ENCODE measurements around the gene TAF10. TPM values are rescaled to one million over a fixed set of nuclear protein-coding genes. Genes with fewer than 3 reads are reported as not detected.
A peak's percentile ranks its signal among the peaks of the same experiment; 100 is the strongest.

TAF10 gene
- total RNA-seq, 2 donors from 2014 or later, result 115 to 215 TPM

DNA sequence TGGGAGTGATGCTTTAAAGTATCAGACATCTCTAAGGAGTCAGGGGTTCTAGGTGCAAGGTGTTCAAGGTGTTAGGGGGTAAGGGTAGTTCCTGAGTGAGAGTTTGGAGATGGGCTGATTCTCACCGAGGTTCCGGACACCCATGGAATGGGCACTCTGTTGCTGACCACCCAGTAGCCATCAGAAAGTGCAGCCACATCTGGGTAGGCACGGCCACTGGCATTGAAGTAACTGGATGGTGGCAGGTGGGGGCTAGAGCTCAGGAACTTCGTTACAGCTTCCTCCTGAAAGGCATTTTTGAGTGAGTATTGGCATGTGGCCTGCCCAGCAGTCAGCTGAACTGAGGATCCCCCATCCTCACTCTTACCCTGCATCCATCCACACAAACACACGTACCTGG, 3.0 kb upstream of the TAF10 start:
- intact Hi-C loops (cut with DNase I), result no loop called here
- Histone ChIP-seq H3K4me3 (no peak overlapping the region), H3K27ac (no peak overlapping the region), H3K9me3 (no peaks in the 10 kb centered on the region), H3K4me1 (peaks cover 39% of the 10 kb centered on the region), H3K36me3 (replicated peaks in 1 of 2; ENCODE audit: insufficient read depth in 1 of 2, low read depth in 2 of 2) (peaks cover 0 to 5% of the 10 kb centered on the region in 2 donors), H3K27me3 (no peaks in the 10 kb centered on the region)
- TF ChIP-seq POLR2A (IDR thresholded peaks at IDR 0.05), result no peak
- TF ChIP-seq, protein P1, sequence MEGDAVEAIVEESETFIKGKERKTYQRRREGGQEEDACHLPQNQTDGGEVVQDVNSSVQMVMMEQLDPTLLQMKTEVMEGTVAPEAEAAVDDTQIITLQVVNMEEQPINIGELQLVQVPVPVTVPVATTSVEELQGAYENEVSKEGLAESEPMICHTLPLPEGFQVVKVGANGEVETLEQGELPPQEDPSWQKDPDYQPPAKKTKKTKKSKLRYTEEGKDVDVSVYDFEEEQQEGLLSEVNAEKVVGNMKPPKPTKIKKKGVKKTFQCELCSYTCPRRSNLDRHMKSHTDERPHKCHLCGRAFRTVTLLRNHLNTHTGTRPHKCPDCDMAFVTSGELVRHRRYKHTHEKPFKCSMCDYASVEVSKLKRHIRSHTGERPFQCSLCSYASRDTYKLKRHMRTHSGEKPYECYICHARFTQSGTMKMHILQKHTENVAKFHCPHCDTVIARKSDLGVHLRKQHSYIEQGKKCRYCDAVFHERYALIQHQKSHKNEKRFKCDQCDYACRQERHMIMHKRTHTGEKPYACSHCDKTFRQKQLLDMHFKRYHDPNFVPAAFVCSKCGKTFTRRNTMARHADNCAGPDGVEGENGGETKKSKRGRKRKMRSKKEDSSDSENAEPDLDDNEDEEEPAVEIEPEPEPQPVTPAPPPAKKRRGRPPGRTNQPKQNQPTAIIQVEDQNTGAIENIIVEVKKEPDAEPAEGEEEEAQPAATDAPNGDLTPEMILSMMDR (IDR thresholded peaks at IDR 0.05), result no peak
- 96 to 99% methylated on average over 3 to 5 of the region's 5 CpGs for WGBS, 2 donors
- ATAC-seq (no peak), DNase-seq (no peak)

DNA sequence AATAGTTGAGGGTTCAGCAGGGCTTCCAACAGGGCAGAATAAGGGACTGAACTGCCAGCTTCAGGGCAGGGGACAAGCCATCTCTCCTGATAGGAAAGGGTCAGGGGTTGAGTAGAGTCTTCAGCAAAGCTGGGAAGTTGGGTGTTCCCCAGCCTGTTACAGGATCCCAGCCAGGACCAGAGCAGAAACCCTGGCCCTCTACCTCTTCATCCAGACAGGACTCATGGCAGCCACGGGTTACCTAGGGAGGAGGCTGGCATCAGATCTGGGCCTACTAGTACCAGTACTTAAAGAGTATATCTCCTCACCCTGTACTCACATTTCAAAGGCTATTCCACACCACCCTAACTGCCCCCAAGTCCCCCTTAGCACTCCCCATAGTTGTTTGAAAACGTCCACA, 2.4 kb upstream of the TAF10 start:
- no peak for DNase-seq
- no peak for TF ChIP-seq POLR2A (IDR thresholded peaks at IDR 0.05)
- TF ChIP-seq, protein P1 (IDR thresholded peaks at IDR 0.05), result no peak
- H3K27me3 ChIP-seq, result no peaks in the 10 kb centered on the region
- no peak for ATAC-seq
- intact Hi-C loops (cut with DNase I), result no loop called here
- WGBS, 2 donors, result 89 to 95% methylated on average over 2 of the region's 2 CpGs
- H3K27ac ChIP-seq, result no peak overlapping the region
- H3K9me3 ChIP-seq, result no peaks in the 10 kb centered on the region
- peaks cover 0 to 11% of the 10 kb centered on the region in 2 donors for H3K36me3 ChIP-seq (replicated peaks in 1 of 2; ENCODE audit: insufficient read depth in 1 of 2, low read depth in 2 of 2)
- no peak overlapping the region for H3K4me3 ChIP-seq
- H3K4me1 ChIP-seq, result peaks cover 34% of the 10 kb centered on the region

DNA sequence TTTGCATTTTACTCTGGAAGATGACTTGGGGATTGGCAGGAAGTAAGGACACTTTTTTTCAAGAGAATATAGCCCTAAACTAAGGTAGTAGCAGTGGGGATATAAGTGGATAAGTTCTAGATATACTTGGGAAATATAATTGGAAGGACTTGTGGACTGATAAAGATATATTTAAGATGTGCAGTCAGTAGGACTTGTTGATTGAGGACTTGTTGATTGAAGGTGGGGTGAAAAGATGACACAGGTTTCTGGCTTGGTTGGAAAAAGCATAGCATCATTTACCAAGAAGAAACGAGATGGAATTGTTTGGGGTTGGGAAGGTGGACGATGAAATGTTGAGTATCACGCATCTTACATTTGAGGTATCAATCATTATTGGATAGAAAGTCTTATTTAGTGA, 1.5 kb upstream of the TAF10 start:
- Histone ChIP-seq H3K27ac (peak overlapping the region; percentile 97 to 99 (median 99)), H3K4me3 (no peak overlapping the region), H3K9me3 (no peaks in the 10 kb centered on the region), H3K4me1 (peaks cover 30% of the 10 kb centered on the region), H3K36me3 (replicated peaks in 1 of 2; ENCODE audit: insufficient read depth in 1 of 2, low read depth in 2 of 2) (peaks cover 0 to 18% of the 10 kb centered on the region in 2 donors), H3K27me3 (no peaks in the 10 kb centered on the region)
- 90 to 93% methylated on average over 3 of the region's 3 CpGs for WGBS, 2 donors
- intact Hi-C loops (cut with DNase I), result no loop called here
- DNase-seq (no peak), ATAC-seq (no peak)
- TF ChIP-seq, protein P1 (IDR thresholded peaks at IDR 0.05), result no peak
- TF ChIP-seq POLR2A (IDR thresholded peaks at IDR 0.05), result no peak

DNA sequence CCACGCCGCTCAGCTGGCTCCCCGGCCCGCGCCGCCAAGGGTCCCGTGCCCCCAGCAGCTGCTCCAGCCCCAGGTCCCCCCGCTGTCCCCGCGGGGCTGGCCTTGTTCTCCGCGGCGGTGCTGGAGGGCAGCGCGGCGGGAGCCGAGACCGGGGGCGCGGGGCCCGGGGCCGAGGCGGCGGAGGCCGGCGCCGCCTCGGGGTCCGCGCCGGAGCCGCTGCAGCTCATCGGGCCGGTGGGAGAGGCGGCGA, 128 bp downstream of the TAF10 start:
- H3K4me1 ChIP-seq, result peaks cover 33% of the 10 kb centered on the region
- H3K4me3 ChIP-seq, result peak overlapping the region; percentile 47 to 49
- DNase-seq, result no peak
- ATAC-seq, result no peak
- H3K27me3 ChIP-seq, result no peaks in the 10 kb centered on the region
- no peaks in the 10 kb centered on the region for H3K9me3 ChIP-seq
- intact Hi-C loops (cut with DNase I), result no loop called here
- WGBS, 2 donors, result 0% methylated on average over 5 to 26 of the region's 36 CpGs
- TF ChIP-seq, protein P1 (IDR thresholded peaks at IDR 0.05), result no peak
- TF ChIP-seq POLR2A (IDR thresholded peaks at IDR 0.05), result no peak
- H3K36me3 ChIP-seq (replicated peaks in 1 of 2; ENCODE audit: insufficient read depth in 1 of 2, low read depth in 2 of 2), result peaks cover 0 to 23% of the 10 kb centered on the region in 2 donors
- H3K27ac ChIP-seq, result peak overlapping the region; percentile 97 to 99 (median 99)

DNA sequence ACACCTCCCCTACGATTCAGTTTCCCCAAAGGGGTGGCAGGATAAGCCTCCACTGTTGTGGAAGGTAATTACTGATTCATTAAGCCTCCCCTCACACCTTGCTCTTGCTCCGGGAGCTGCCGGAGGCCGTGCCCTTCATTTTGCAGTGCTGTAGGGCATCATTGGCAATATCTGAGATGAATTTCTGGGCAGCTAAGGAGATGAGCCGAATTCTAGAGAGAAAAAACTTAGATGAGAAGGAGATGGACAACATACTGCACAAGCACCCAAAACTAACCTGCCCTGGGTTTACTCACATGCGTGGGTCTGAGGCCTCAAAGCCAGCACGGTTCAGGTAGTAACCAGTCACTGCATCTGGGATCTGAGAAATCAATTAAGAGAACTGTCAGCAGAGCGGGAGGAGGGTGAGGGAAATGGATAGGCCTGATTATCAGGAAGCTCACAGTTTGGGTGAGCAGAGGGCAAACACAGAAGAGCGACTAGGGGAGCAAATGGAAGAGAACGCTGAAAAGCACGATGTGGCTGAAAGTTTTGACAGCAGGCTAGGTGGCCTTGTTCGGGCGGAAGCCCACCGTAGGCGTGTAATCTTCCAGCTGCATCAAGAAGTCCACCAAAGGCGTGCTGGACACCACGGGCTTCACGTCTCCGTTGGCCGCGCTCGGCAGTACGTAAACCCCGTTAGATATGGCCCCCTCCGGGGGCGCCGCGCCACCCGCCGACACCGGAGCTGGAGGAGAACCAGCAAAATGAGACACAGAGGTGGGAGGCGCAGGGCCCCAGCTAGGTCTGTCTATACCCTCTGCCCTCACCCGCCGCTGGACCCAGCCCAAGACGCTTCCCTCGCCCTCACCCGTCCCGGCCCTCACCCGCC, 689 bp downstream of the TAF10 start:
- TF ChIP-seq, protein P1 (IDR thresholded peaks at IDR 0.05), result no peak
- peak in 2 of 3 donors; percentile 4 to 9 for TF ChIP-seq POLR2A (IDR thresholded peaks at IDR 0.05)
- DNase-seq, result peak; percentile 34 to 59 (median 42)
- peak; percentile 2 for ATAC-seq
- intact Hi-C loops (cut with DNase I), result no loop called here
- peak overlapping the region; percentile 47 to 49 for H3K4me3 ChIP-seq
- no peaks in the 10 kb centered on the region for H3K27me3 ChIP-seq
- H3K36me3 ChIP-seq (replicated peaks in 1 of 2; ENCODE audit: insufficient read depth in 1 of 2, low read depth in 2 of 2), result peaks cover 0 to 23% of the 10 kb centered on the region in 2 donors
- peaks cover 39% of the 10 kb centered on the region for H3K4me1 ChIP-seq
- peak overlapping the region; percentile 97 to 99 (median 99) for H3K27ac ChIP-seq
- H3K9me3 ChIP-seq, result no peaks in the 10 kb centered on the region
- WGBS, 2 donors, result 6 to 10% methylated on average over 33 to 38 of the region's 39 CpGs
